Prostate gland (tissue), 2 donors: ENCODE data around the gene SNRPE.
"Not testable (repeated sequence)": the region's sequence is repeated elsewhere in the genome, so short reads cannot be mapped to it uniquely, and the experiment has no call there.

Experiments used
- CTCF ChIP-seq, 4 experiments: fragments of 200-600 bp in 2 of 4; fragments of 450-650 bp in 2 of 4; sonication (generic) in 2 of 4; IDR thresholded peaks; 1 replicate in 3 of 4; 2 replicates in 1 of 4; pipeline ENCODE4 v1.5.1; 2016 to 2019; ENCODE audit warnings: antibody characterized with exemption in 4 of 4, mild to moderate bottlenecking in 2 of 4, moderate library complexity in 2 of 4
- POLR2A ChIP-seq: fragments of 450-650 bp; IDR thresholded peaks from one replicate; pipeline ENCODE4 v1.6.1; 2016; ENCODE audit warnings: antibody characterized with exemption, mild to moderate bottlenecking
- POLR2AphosphoS5 ChIP-seq: sonication (generic); formaldehyde crosslinking; IDR thresholded peaks from one replicate; pipeline ENCODE4 v1.6.1; 2017; ENCODE audit warnings: antibody characterized with exemption

- TF ChIP-seq POLR2AphosphoS5; CTCF (IDR thresholded peaks at IDR 0.05); POLR2A: not testable (repeated sequence)
Observed at GRCh38 chr1:203829247-203829646, 32.2 kb upstream of the SNRPE start.
